ENCODE data around the gene PIEZO1.
"Not testable (repeated sequence)": the region's sequence is repeated elsewhere in the genome, so short reads cannot be mapped to it uniquely, and the experiment has no call there.

The PIEZO1 gene

GRCh38 chr16:88676502-88677242 is 108.3 kb downstream of the PIEZO1 start:
- no peak overlapping the region for H3K27ac Mint-ChIP-seq
- H3K4me3 Mint-ChIP-seq = no peak overlapping the region
- peaks cover 5% of the 10 kb centered on the region for H3K27me3 Mint-ChIP-seq (ENCODE audit: low read depth)
- TF ChIP-seq, protein P1, sequence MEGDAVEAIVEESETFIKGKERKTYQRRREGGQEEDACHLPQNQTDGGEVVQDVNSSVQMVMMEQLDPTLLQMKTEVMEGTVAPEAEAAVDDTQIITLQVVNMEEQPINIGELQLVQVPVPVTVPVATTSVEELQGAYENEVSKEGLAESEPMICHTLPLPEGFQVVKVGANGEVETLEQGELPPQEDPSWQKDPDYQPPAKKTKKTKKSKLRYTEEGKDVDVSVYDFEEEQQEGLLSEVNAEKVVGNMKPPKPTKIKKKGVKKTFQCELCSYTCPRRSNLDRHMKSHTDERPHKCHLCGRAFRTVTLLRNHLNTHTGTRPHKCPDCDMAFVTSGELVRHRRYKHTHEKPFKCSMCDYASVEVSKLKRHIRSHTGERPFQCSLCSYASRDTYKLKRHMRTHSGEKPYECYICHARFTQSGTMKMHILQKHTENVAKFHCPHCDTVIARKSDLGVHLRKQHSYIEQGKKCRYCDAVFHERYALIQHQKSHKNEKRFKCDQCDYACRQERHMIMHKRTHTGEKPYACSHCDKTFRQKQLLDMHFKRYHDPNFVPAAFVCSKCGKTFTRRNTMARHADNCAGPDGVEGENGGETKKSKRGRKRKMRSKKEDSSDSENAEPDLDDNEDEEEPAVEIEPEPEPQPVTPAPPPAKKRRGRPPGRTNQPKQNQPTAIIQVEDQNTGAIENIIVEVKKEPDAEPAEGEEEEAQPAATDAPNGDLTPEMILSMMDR (IDR thresholded peaks at IDR 0.05; ENCODE audit: unreplicated experiment in 3 of 3) = no peak
- H3K4me1 Mint-ChIP-seq = peaks cover 13% of the 10 kb centered on the region
- no peaks in the 10 kb centered on the region for H3K9me3 Mint-ChIP-seq
- no peaks in the 10 kb centered on the region for H3K36me3 Mint-ChIP-seq (ENCODE audit: low read depth)

GRCh38 chr16:88673716-88674379 is 111.2 kb downstream of the PIEZO1 start:
- H3K9me3 Mint-ChIP-seq = no peaks in the 10 kb centered on the region
- H3K4me1 Mint-ChIP-seq = peaks cover 13% of the 10 kb centered on the region
- peaks cover under 1% of the 10 kb centered on the region for H3K36me3 Mint-ChIP-seq (ENCODE audit: low read depth)
- peak overlapping the region in 1 of 3 experiments; percentile 11 for H3K4me3 Mint-ChIP-seq
- H3K27ac Mint-ChIP-seq = no peak overlapping the region
- no peaks in the 10 kb centered on the region for H3K27me3 Mint-ChIP-seq (ENCODE audit: low read depth)
- TF ChIP-seq, protein P1 (IDR thresholded peaks at IDR 0.05; ENCODE audit: unreplicated experiment in 3 of 3) = no peak

- H3K36me3 Mint-ChIP-seq (ENCODE audit: low read depth) = peaks cover 4% of the 10 kb centered on the region
- no peaks in the 10 kb centered on the region for H3K9me3 Mint-ChIP-seq
- no peak overlapping the region for H3K27ac Mint-ChIP-seq
- peaks cover 13% of the 10 kb centered on the region for H3K4me1 Mint-ChIP-seq
- H3K4me3 Mint-ChIP-seq = no peak overlapping the region
- peaks cover 4% of the 10 kb centered on the region for H3K27me3 Mint-ChIP-seq (ENCODE audit: low read depth)
- TF ChIP-seq, protein P1 (IDR thresholded peaks at IDR 0.05; ENCODE audit: unreplicated experiment in 3 of 3) = peak in 2 of 3 experiments; percentile 16 to 23
Observed at GRCh38 chr16:88672776-88673175, 112.2 kb downstream of the PIEZO1 start.

GRCh38 chr16:88671806-88672205 is 113.2 kb downstream of the PIEZO1 start:
- H3K27ac Mint-ChIP-seq = no peak overlapping the region
- H3K36me3 Mint-ChIP-seq (ENCODE audit: low read depth) = peaks cover 4% of the 10 kb centered on the region
- TF ChIP-seq, protein P1 (IDR thresholded peaks at IDR 0.05; ENCODE audit: unreplicated experiment in 3 of 3) = no peak
- H3K9me3 Mint-ChIP-seq = no peaks in the 10 kb centered on the region
- no peak overlapping the region for H3K4me3 Mint-ChIP-seq
- peaks cover 4% of the 10 kb centered on the region for H3K27me3 Mint-ChIP-seq (ENCODE audit: low read depth)
- H3K4me1 Mint-ChIP-seq = peaks cover 21% of the 10 kb centered on the region

GRCh38 chr16:88669980-88670379 is 115.0 kb downstream of the PIEZO1 start:
- Mint-ChIP-seq H3K4me3 (no peak overlapping the region), H3K27me3 (ENCODE audit: low read depth) (peaks cover 4% of the 10 kb centered on the region), H3K27ac (no peak overlapping the region), H3K4me1 (peaks cover 23% of the 10 kb centered on the region), H3K9me3 (no peaks in the 10 kb centered on the region), H3K36me3 (ENCODE audit: low read depth) (peaks cover 4% of the 10 kb centered on the region)
- TF ChIP-seq, protein P1 (IDR thresholded peaks at IDR 0.05; ENCODE audit: unreplicated experiment in 3 of 3) = no peak

GRCh38 chr16:88669493-88669892 is 115.5 kb downstream of the PIEZO1 start:
- not testable (repeated sequence) for H3K27me3 Mint-ChIP-seq (ENCODE audit: low read depth); H3K27ac Mint-ChIP-seq; H3K9me3 Mint-ChIP-seq; H3K36me3 Mint-ChIP-seq (ENCODE audit: low read depth); H3K4me3 Mint-ChIP-seq
- H3K4me1 Mint-ChIP-seq = peaks cover 23% of the 10 kb centered on the region

Data from nephron (organoid).